ENCODE data around the gene BAG2. TPM values are rescaled to one million over a fixed set of nuclear protein-coding genes. Genes with fewer than 3 reads are reported as not detected.

BAG2 gene
- total RNA-seq, 2 donors from 2014 or later, result 2.5 to 2.9 TPM

GRCh38 chr6:57130661-57131177 lies 41.4 kb upstream of the BAG2 start:
- Mint-ChIP-seq H3K27me3 (ENCODE audit: insufficient read depth) (no peaks in the 10 kb centered on the region), H3K9me3 (no peaks in the 10 kb centered on the region), H3K36me3 (ENCODE audit: low read depth) (peaks cover 5% of the 10 kb centered on the region), H3K27ac (no peak overlapping the region), H3K4me3 (no peak overlapping the region), H3K4me1 (no peaks in the 10 kb centered on the region)
- no peak for DNase-seq
- Histone ChIP-seq H3K36me3 (ENCODE audit: control insufficient read depth, insufficient read depth, low read length) (peaks cover 33% of the 10 kb centered on the region), H3K4me1 (ENCODE audit: control insufficient read depth, insufficient read depth, low read length) (no peaks in the 10 kb centered on the region), H3K9me3 (ENCODE audit: control insufficient read depth, low read length) (no peaks in the 10 kb centered on the region), H3K27me3 (ENCODE audit: control insufficient read depth, insufficient read depth, low read length, poor library complexity, severe bottlenecking) (no peaks in the 10 kb centered on the region), H3K4me3 (ENCODE audit: low read length) (no peak overlapping the region), H3K27ac (ENCODE audit: low read depth, low read length) (no peak overlapping the region), H3K9ac (ENCODE audit: extremely low read depth, low read length, poor library complexity, severe bottlenecking) (no peak overlapping the region)
- TF ChIP-seq CTCF (conservative IDR thresholded peaks at IDR 0.05), result no peak

- WGBS, 2 experiments (ENCODE audit: insufficient coverage in 1 of 2, insufficient read length in 1 of 2), result 93% methylated on average over 1 of the region's 1 CpG; no CpG with 5 or more reads in 1 of the 2 experiments
- no peak overlapping the region for H3K4me3 Mint-ChIP-seq
- H3K4me1 ChIP-seq (ENCODE audit: control insufficient read depth, insufficient read depth, low read length), result no peaks in the 10 kb centered on the region
These were observed 37.2 kb upstream of the BAG2 start for GRCh38 chr6:57134954-57135353.

GRCh38 chr6:57135885-57136284 lies 36.2 kb upstream of the BAG2 start:
- H3K4me3 Mint-ChIP-seq, result no peak overlapping the region
- TF ChIP-seq CTCF (conservative IDR thresholded peaks at IDR 0.05), result no peak
- H3K27ac Mint-ChIP-seq, result no peak overlapping the region
- 80% methylated on average over 1 of the region's 1 CpG; no CpG with 5 or more reads in 1 of the 2 experiments for WGBS, 2 experiments (ENCODE audit: insufficient coverage in 1 of 2, insufficient read length in 1 of 2)
- Histone ChIP-seq H3K9me3 (ENCODE audit: control insufficient read depth, low read length) (no peaks in the 10 kb centered on the region), H3K4me1 (ENCODE audit: control insufficient read depth, insufficient read depth, low read length) (no peaks in the 10 kb centered on the region), H3K9ac (ENCODE audit: extremely low read depth, low read length, poor library complexity, severe bottlenecking) (no peak overlapping the region), H3K27me3 (ENCODE audit: control insufficient read depth, insufficient read depth, low read length, poor library complexity, severe bottlenecking) (no peaks in the 10 kb centered on the region), H3K4me3 (ENCODE audit: low read length) (no peak overlapping the region), H3K27ac (ENCODE audit: low read depth, low read length) (no peak overlapping the region), H3K36me3 (ENCODE audit: control insufficient read depth, insufficient read depth, low read length) (peaks cover 52% of the 10 kb centered on the region)
- no peaks in the 10 kb centered on the region for H3K9me3 Mint-ChIP-seq
- peaks cover 21% of the 10 kb centered on the region for H3K36me3 Mint-ChIP-seq (ENCODE audit: low read depth)
- H3K27me3 Mint-ChIP-seq (ENCODE audit: insufficient read depth), result no peaks in the 10 kb centered on the region
- H3K4me1 Mint-ChIP-seq, result no peaks in the 10 kb centered on the region
- no peak for DNase-seq

More at GRCh38 chr6:57134954-57135353, 37.2 kb upstream of the BAG2 start:
- Histone ChIP-seq H3K9me3 (ENCODE audit: control insufficient read depth, low read length) (no peaks in the 10 kb centered on the region), H3K9ac (ENCODE audit: extremely low read depth, low read length, poor library complexity, severe bottlenecking) (no peak overlapping the region), H3K36me3 (ENCODE audit: control insufficient read depth, insufficient read depth, low read length) (peaks cover 50% of the 10 kb centered on the region), H3K27ac (ENCODE audit: low read depth, low read length) (no peak overlapping the region), H3K27me3 (ENCODE audit: control insufficient read depth, insufficient read depth, low read length, poor library complexity, severe bottlenecking) (no peaks in the 10 kb centered on the region), H3K4me3 (ENCODE audit: low read length) (no peak overlapping the region)
- H3K4me1 Mint-ChIP-seq, result no peaks in the 10 kb centered on the region
- DNase-seq, result no peak
- H3K36me3 Mint-ChIP-seq (ENCODE audit: low read depth), result peaks cover 21% of the 10 kb centered on the region
- no peak for TF ChIP-seq CTCF (conservative IDR thresholded peaks at IDR 0.05)
- no peak overlapping the region for H3K27ac Mint-ChIP-seq
- H3K9me3 Mint-ChIP-seq, result no peaks in the 10 kb centered on the region
- H3K27me3 Mint-ChIP-seq (ENCODE audit: insufficient read depth), result no peaks in the 10 kb centered on the region

All from endodermal cell (in vitro differentiated cells).